DOHH2 (cell line): Measurements from ENCODE around the gene GLCE.

Experiments used
- CTCF ChIP-seq: fragments of 200-600 bp; sonication (generic); IDR thresholded peaks from one replicate; pipeline ENCODE4 v1.5.1; 2014; ENCODE audit warnings: antibody characterized with exemption, mild to moderate bottlenecking, low read depth, low read length; ENCODE audit not compliant: poor library complexity, severe bottlenecking
- EZH2phosphoT487 ChIP-seq: fragments of 200-600 bp; sonication (generic); IDR thresholded peaks from 2 replicates; pipeline ENCODE4 v1.6.1; 2017; ENCODE audit warnings: borderline replicate concordance, mild to moderate bottlenecking, antibody characterized with exemption, low read length, moderate library complexity, mixed read lengths

GRCh38 chr15:69288011-69288410 lies 127.6 kb downstream of the GLCE start:
- TF ChIP-seq CTCF (no peak), EZH2phosphoT487 (no peak)
